Measurements from ENCODE around the gene SERHL2.
"Not testable (repeated sequence)": the region's sequence is repeated elsewhere in the genome, so short reads cannot be mapped to it uniquely, and the experiment has no call there.

SERHL2 gene

GRCh38 chr22:42608136-42608822, 54.5 kb downstream of the SERHL2 start:
- DNase-seq (ENCODE audit: low spot score): no peak

- peak; percentile 50 for DNase-seq (ENCODE audit: low spot score)
Measured at GRCh38 chr22:42608823-42609361, 55.1 kb downstream of the SERHL2 start.

DNA sequence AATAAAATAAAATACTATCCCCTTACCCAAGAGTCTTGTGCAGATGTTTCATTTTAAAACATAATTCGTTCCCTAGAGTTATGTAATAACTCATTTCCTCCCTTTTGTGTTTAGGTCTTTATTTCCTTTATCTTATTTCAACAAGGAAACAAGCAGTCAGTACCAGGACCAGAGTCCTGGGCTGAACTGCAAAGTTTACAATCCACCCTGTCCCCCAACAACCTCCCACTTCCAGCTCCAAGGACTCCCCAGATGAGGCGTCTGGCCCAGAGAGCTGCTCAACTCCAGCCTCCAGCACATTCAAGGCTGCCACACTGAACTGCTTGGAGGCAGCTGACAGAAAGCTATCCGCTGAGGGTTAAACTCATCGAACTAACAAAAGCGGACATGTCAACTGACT, 56.4 kb downstream of the SERHL2 start:
- no peak for DNase-seq (ENCODE audit: low spot score)

DNA sequence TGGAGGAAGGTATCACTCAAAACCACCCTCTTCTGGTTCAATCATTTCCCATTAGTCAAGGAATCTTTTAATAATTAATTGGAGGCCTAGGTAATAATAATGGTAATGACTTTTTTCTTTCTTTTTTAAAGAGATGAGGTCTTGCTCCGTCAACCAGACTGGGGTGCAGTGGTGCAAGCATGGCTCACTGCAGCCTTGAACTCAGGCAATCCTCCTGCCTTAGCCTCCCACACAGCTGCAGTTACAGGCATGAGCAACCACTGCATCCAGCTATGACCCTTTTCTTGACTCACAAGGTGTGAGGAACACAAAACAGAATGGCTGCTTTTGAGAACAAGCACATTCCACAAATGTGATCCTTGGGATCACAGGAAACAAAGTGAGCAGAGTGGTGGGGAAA, 57.3 kb downstream of the SERHL2 start:
- DNase-seq (ENCODE audit: low spot score): no peak

DNA sequence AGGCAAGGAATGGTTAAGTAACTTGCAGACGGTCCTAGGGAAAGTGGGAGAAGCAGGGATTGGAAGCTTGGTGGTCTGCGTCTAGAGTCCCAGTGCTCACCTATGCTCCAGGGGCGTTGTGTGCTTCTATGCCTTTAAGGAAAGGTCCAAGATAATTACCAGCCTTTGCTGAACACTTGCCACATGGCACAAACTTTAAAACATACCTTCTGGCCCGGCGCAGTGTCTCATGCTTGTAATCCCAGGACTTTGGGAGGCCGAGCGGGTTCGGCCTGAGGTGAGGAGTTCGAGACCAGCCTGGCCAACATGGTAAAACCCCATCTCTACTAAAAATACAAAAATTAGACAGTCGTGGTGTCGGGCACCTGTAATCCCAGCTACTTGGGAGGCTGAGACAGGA, 58.6 kb downstream of the SERHL2 start:
- no peak for DNase-seq (ENCODE audit: low spot score)

DNA sequence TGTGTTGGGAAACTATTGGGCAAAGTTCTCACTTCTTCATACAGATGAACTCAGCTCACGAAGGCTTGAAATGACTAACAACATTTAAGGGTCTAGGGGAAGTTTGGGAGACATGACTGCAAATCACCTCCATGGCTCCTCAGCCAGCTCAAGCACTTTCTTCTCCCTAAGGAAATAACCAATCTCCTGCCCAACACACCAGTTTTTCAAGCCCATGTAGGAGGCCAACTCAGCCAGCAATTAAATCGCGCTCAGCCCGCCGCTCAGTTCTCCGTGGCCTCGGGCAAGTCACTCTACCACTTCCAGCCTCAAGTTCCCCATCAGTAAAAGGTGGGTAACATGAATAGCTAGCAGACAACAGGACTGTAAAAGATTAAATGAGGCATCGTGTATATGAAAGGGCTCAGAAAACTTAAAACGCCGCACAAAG, 60.1 kb downstream of the SERHL2 start:
- DNase-seq (ENCODE audit: low spot score): no peak

- peak; percentile 97 for DNase-seq (ENCODE audit: low spot score)
Measured at GRCh38 chr22:42614312-42615091, 60.7 kb downstream of the SERHL2 start, which contains the start of gene POLDIP3. POLDIP3 (minus strand) TSS chr22:42614883; CDS start chr22:42614857, 26 bp downstream.

DNA sequence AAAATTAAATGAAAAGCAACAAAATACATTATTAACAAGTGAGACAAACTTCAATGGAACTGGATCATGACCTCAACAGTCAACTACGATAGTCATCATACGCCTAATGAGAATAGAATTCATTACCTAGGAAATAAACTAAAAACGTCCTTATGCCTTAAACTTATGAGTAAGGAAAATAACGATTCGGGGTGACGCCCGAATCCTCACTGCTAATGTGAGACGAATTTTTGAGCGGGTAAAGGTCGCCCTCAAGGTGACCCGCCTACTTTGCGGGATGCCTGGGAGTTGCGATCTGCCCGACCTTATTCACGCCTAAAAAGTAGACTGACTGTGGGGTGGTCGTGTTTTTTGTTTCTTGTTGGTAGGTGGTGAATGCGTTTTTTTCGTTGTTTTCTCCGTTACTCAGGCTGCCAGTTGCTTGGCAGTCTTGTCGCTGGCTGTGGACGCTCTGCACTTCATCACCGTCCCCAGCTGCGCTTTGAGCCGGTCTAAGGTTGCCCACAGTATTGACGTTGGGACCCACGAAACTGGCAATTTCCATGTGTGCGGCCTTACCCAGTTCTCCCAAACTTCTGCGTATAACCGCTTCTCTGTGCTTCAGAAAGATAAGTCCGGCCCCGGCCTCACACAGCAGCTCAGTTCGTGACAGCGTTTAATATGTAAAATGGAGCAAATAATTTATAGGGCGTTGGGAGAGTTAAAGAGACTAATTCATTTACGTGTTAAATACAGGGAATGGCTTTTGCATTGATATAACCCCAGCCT, 61.5 kb downstream of the SERHL2 start:
- peak; percentile 92 for DNase-seq (ENCODE audit: low spot score)

DNA sequence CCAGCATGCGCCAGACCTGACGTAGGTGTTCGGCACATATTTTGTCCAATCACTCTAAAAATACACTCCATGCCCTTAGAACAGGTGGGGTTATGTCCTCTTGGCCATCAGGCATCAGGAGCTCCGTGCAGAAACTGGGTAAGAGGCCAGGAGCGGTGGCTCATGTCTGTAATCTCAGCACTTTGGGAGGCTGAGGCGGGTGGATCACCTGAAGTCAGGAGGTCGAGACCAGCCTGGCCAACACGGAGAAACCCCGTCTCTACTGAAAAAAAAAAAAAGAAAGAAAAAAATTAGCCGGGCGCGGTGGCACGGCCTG, 62.1 kb downstream of the SERHL2 start:
- DNase-seq (ENCODE audit: low spot score): not testable (repeated sequence)

- DNase-seq (ENCODE audit: low spot score): no peak
Measured at GRCh38 chr22:42617155-42617983, 63.6 kb downstream of the SERHL2 start.

- DNase-seq (ENCODE audit: low spot score): no peak
Measured at GRCh38 chr22:42619261-42620063, 65.7 kb downstream of the SERHL2 start.

GRCh38 chr22:42620084-42620483, 66.3 kb downstream of the SERHL2 start:
- DNase-seq (ENCODE audit: low spot score): no peak

DNA sequence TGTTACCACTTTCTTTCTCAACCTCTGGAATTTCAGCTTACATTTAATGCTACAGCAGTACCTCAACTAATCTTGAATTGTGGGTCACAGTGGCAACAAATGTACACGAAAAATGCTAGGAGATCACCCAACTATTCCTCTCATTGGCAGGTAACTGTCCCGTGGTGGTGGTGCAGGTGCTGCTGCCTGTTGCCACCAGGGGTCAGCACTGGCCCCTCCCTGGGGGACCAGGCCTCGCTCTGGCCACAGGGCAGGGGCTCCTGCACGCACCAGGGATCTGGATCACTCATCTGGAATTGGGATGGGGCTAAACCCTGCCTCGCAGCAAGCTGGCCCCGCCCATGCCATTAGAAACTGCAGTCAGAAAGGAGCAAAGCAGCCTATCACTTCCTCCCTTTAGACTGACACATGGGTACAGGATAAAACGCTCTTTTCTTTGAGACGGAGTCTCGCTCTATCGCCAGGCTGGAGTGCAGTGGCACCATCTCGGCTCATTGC, 67.8 kb downstream of the SERHL2 start:
- DNase-seq (ENCODE audit: low spot score): peak; percentile 88

GRCh38 chr22:42622061-42622710, 68.4 kb downstream of the SERHL2 start:
- no peak for DNase-seq (ENCODE audit: low spot score)

DNA sequence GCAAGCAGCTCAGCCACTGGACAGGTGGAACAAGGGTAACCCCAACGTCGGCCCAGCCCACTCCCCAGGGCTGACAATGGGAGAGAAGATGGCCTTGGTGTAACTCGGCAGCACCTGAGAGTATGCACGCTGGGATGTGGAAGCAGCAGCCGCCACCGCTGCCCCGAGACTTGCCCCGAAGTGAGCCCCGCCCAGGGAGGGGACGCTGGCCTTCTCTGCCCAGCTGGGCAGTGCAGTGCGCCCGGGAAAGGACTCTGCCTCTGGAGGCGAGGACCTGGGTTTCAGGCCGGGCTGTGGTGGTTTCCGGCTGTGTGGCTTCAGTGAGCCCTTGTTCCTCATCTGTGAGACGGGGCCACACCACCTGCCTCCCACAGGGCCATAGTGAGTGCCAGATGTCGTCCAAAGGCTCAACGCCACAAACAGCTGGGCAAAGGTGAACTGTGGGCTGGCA, 69.6 kb downstream of the SERHL2 start:
- no peak for DNase-seq (ENCODE audit: low spot score)

Data from hepatic stellate cell (primary cell).